Tibial artery (tissue), 4 donors: ENCODE results near the gene PPP6R2.
"Not testable (repeated sequence)": the region's sequence is repeated elsewhere in the genome, so short reads cannot be mapped to it uniquely, and the experiment has no call there.

ENCODE experiments used
- DNase-seq, 2 donors: peaks; one replicate each; pipeline ENCODE4 v3.0.0-alpha.2; 2019
- H3K27ac ChIP-seq, 2 donors: fragments of 200-600 bp; sonication (generic) in 1 of 2; 1 replicate in 1 of 2; 2 replicates in 1 of 2; pipeline ENCODE4 v1.5.1; 2018 to 2019; ENCODE audit warnings: mild to moderate bottlenecking in 1 of 2
- H3K27me3 ChIP-seq, 2 donors: fragments of 200-600 bp; sonication (generic) in 1 of 2; one replicate each; pipeline versions ENCODE4 v1.5.1 to v1.6.0; 2016 to 2019
- H3K36me3 ChIP-seq, 3 donors: fragments of 200-600 bp; sonication (generic) in 2 of 3; one replicate each; pipeline ENCODE4 v1.5.1; 2016 to 2019; ENCODE audit warnings: mild to moderate bottlenecking in 2 of 3
- H3K4me1 ChIP-seq, 4 donors: fragments of 200-600 bp; sonication (generic) in 2 of 4; 1 replicate in 3 of 4; 2 replicates in 1 of 4; pipeline ENCODE4 v1.5.1; 2016 to 2019
- H3K4me3 ChIP-seq, 2 donors: fragments of 200-600 bp; sonication (generic) in 1 of 2; 1 replicate in 1 of 2; 2 replicates in 1 of 2; pipeline ENCODE4 v1.5.1; 2018 to 2019; ENCODE audit warnings: mild to moderate bottlenecking in 2 of 2
- H3K9me3 ChIP-seq, 3 donors: fragments of 200-600 bp; sonication (generic) in 1 of 3; one replicate each; pipeline ENCODE4 v1.5.1; 2016 to 2019
- CTCF ChIP-seq, 2 experiments: fragments of 200-600 bp in 1 of 2; fragments of 450-650 bp in 1 of 2; IDR thresholded peaks; one replicate each; pipeline ENCODE4 v1.5.1; 2017 to 2019; ENCODE audit warnings: antibody characterized with exemption in 2 of 2, mild to moderate bottlenecking in 1 of 2, moderate library complexity in 1 of 2
- intact Hi-C: fragments of 100-400 bp; cut with DNase I; formaldehyde crosslinking; loops from one replicate; pipeline ENCODE4 v1.15.0; 2023; ENCODE audit warnings: low total_unique reads

Gene PPP6R2

GRCh38 chr22:50403701-50404101 lies 60.6 kb downstream of the PPP6R2 start:
- Histone ChIP-seq H3K4me1 (no peaks in the 10 kb centered on the region), H3K27ac (no peak overlapping the region), H3K36me3 (peaks cover 17 to 42% (median 30%) of the 10 kb centered on the region in 3 donors), H3K9me3 (no peaks in the 10 kb centered on the region), H3K27me3 (no peaks in the 10 kb centered on the region), H3K4me3 (no peak overlapping the region)
- peak; percentile 71 to 85 for DNase-seq
- intact Hi-C loops, result no loop called here
- no peak for TF ChIP-seq CTCF (IDR thresholded peaks at IDR 0.05)

- peaks cover 22 to 46% (median 23%) of the 10 kb centered on the region in 3 donors for H3K36me3 ChIP-seq
- H3K27ac ChIP-seq, result no peak overlapping the region
- H3K9me3 ChIP-seq, result no peaks in the 10 kb centered on the region
- H3K4me3 ChIP-seq, result no peak overlapping the region
- no peak for TF ChIP-seq CTCF (IDR thresholded peaks at IDR 0.05)
- intact Hi-C loops, result no loop called here
- H3K4me1 ChIP-seq, result no peaks in the 10 kb centered on the region
- no peak for DNase-seq
- no peaks in the 10 kb centered on the region for H3K27me3 ChIP-seq
Measured at GRCh38 chr22:50406416-50407170, 63.5 kb downstream of the PPP6R2 start.

- H3K4me3 ChIP-seq, result no peak overlapping the region
- no peak for TF ChIP-seq CTCF (IDR thresholded peaks at IDR 0.05)
- no peaks in the 10 kb centered on the region for H3K9me3 ChIP-seq
- no peaks in the 10 kb centered on the region for H3K27me3 ChIP-seq
- peaks cover 22 to 50% (median 23%) of the 10 kb centered on the region in 3 donors for H3K36me3 ChIP-seq
- H3K4me1 ChIP-seq, result peaks cover 0 to 3% (median 0%) of the 10 kb centered on the region in 4 donors
- no peak overlapping the region for H3K27ac ChIP-seq
- no peak for DNase-seq
- intact Hi-C loops, result no loop called here
Measured at GRCh38 chr22:50408311-50408710, 65.2 kb downstream of the PPP6R2 start.

- H3K27me3 ChIP-seq, result not testable (repeated sequence)
Measured at GRCh38 chr22:50408954-50409353, 65.8 kb downstream of the PPP6R2 start.

GRCh38 chr22:50414476-50415248 lies 71.5 kb downstream of the PPP6R2 start:
- Histone ChIP-seq H3K36me3 (peaks cover 47 to 74% (median 61%) of the 10 kb centered on the region in 3 donors), H3K27ac (no peak overlapping the region), H3K27me3 (no peaks in the 10 kb centered on the region), H3K9me3 (no peaks in the 10 kb centered on the region), H3K4me3 (no peak overlapping the region), H3K4me1 (peaks cover 0 to 3% (median 0%) of the 10 kb centered on the region in 4 donors)
- TF ChIP-seq CTCF (IDR thresholded peaks at IDR 0.05), result no peak
- intact Hi-C loops, result no loop called here
- no peak for DNase-seq

More at GRCh38 chr22:50408954-50409353, 65.8 kb downstream of the PPP6R2 start:
- H3K4me3 ChIP-seq, intact Hi-C loops, DNase-seq, H3K4me1 ChIP-seq, H3K9me3 ChIP-seq, H3K27ac ChIP-seq: not testable (repeated sequence)
- H3K36me3 ChIP-seq, result peaks cover 23 to 53% (median 27%) of the 10 kb centered on the region in 3 donors

GRCh38 chr22:50415426-50415825 lies 72.3 kb downstream of the PPP6R2 start:
- Histone ChIP-seq H3K9me3 (no peaks in the 10 kb centered on the region), H3K4me3 (no peak overlapping the region), H3K27ac (no peak overlapping the region), H3K27me3 (no peaks in the 10 kb centered on the region), H3K4me1 (peaks cover 0 to 3% (median 0%) of the 10 kb centered on the region in 4 donors), H3K36me3 (peaks cover 51 to 76% (median 68%) of the 10 kb centered on the region in 3 donors)
- no peak for DNase-seq
- intact Hi-C loops, result no loop called here
- TF ChIP-seq CTCF (IDR thresholded peaks at IDR 0.05), result no peak
